Stimulated activated effector memory CD8-positive, alpha-beta T cell treated with anti-CD3 and anti-CD28 coated beads, Interleukin-12 subunit alpha, Interleukin-12 subunit beta, amount 100 ng/mL, for 72 hours (primary cell): ENCODE results near the gene CMIP.

Experiments
- ATAC-seq: fragments of 150-1000 bp; cut with Tn5 transposase; 2 replicates; pipeline ENCODE4 v1.10.0; 2021
- DNase-seq, 2 donors: peaks; one replicate each; pipeline ENCODE4 v3.0.0; 2021 to 2022; ENCODE audit warnings: low spot score in 2 of 2
- H3K27ac Mint-ChIP-seq: one replicate; pipeline ENCODE4 v1.8.0; 2022; ENCODE audit warnings: mild to moderate bottlenecking, mixed read lengths
- H3K36me3 Mint-ChIP-seq: one replicate; pipeline ENCODE4 v1.8.0; 2022; ENCODE audit warnings: mild to moderate bottlenecking, mixed read lengths
- H3K4me1 Mint-ChIP-seq: one replicate; pipeline ENCODE4 v1.8.0; 2022; ENCODE audit warnings: mixed read lengths
- H3K4me3 Mint-ChIP-seq: one replicate; pipeline ENCODE4 v1.8.0; 2022; ENCODE audit warnings: mild to moderate bottlenecking, mixed read lengths
- H3K9me3 Mint-ChIP-seq: one replicate; pipeline ENCODE4 v1.8.0; 2022; ENCODE audit warnings: mixed read lengths

Gene CMIP

GRCh38 chr16:81754858-81755257 lies 310.2 kb downstream of the CMIP start:
- DNase-seq (no peak), ATAC-seq (no peak)
- Mint-ChIP-seq H3K4me3 (no peak overlapping the region), H3K36me3 (no peaks in the 10 kb centered on the region), H3K9me3 (no peaks in the 10 kb centered on the region), H3K27ac (no peak overlapping the region), H3K4me1 (peaks cover 8% of the 10 kb centered on the region)

GRCh38 chr16:81755915-81756614 lies 311.5 kb downstream of the CMIP start:
- no peak overlapping the region for H3K4me3 Mint-ChIP-seq
- peak overlapping the region; percentile 83 for H3K27ac Mint-ChIP-seq
- ATAC-seq (no peak), DNase-seq (no peak)
- H3K36me3 Mint-ChIP-seq: no peaks in the 10 kb centered on the region
- H3K9me3 Mint-ChIP-seq: no peaks in the 10 kb centered on the region
- H3K4me1 Mint-ChIP-seq: peaks cover 8% of the 10 kb centered on the region

GRCh38 chr16:81756615-81757356 lies 312.2 kb downstream of the CMIP start:
- Mint-ChIP-seq H3K4me1 (peaks cover 8% of the 10 kb centered on the region), H3K27ac (peak overlapping the region; percentile 83), H3K9me3 (no peaks in the 10 kb centered on the region), H3K4me3 (no peak overlapping the region), H3K36me3 (no peaks in the 10 kb centered on the region)
- DNase-seq (no peak), ATAC-seq (no peak)

- Mint-ChIP-seq H3K4me3 (no peak overlapping the region), H3K9me3 (no peaks in the 10 kb centered on the region), H3K27ac (no peak overlapping the region), H3K4me1 (peaks cover 8% of the 10 kb centered on the region), H3K36me3 (no peaks in the 10 kb centered on the region)
- no peak for DNase-seq
- no peak for ATAC-seq
These were observed 313.8 kb downstream of the CMIP start for GRCh38 chr16:81758376-81758775.
